Spleen (tissue), 13 donors: ENCODE measurements around the gene C11orf86. TPM values are rescaled to one million over a fixed set of nuclear protein-coding genes. Genes with fewer than 3 reads are reported as not detected.

Experiments
- DNase-seq: peaks from one replicate; pipeline ENCODE4 v3.0.0-alpha.2; 2020
- H3K27ac ChIP-seq, 8 donors: fragments of 200-600 bp; sonication (generic) in 7 of 8; 1 replicate in 4 of 8; 2 replicates in 4 of 8; pipeline versions ENCODE4 v1.5.0 to v1.8.0; 2016 to 2021; ENCODE audit warnings: inconsistent platforms in 4 of 8, mild to moderate bottlenecking in 4 of 8, moderate library complexity in 1 of 8
- H3K27me3 ChIP-seq, 7 donors: fragments of 200-600 bp; sonication (generic) in 6 of 7; replicated peaks in 1 of 7; 1 replicate in 4 of 7; 2 replicates in 3 of 7; pipeline versions ENCODE4 v1.5.0 to v1.8.0; 2016 to 2021; ENCODE audit warnings: inconsistent platforms in 3 of 7, mild to moderate bottlenecking in 1 of 7
- H3K36me3 ChIP-seq, 6 donors: fragments of 200-600 bp; sonication (generic) in 5 of 6; 1 replicate in 4 of 6; 2 replicates in 2 of 6; pipeline versions ENCODE4 v1.5.0 to v1.8.0; 2016 to 2021; ENCODE audit warnings: inconsistent platforms in 2 of 6
- H3K4me1 ChIP-seq, 6 donors: fragments of 200-600 bp; sonication (generic) in 5 of 6; 1 replicate in 3 of 6; 2 replicates in 3 of 6; pipeline versions ENCODE4 v1.5.0 to v1.8.0; 2016 to 2021; ENCODE audit warnings: inconsistent platforms in 3 of 6
- H3K4me3 ChIP-seq, 8 donors: fragments of 200-600 bp; sonication (generic) in 7 of 8; 1 replicate in 4 of 8; 2 replicates in 4 of 8; pipeline versions ENCODE4 v1.5.0 to v1.8.0; 2016 to 2021; ENCODE audit warnings: inconsistent platforms in 4 of 8, mild to moderate bottlenecking in 4 of 8, moderate library complexity in 2 of 8
- H3K9me3 ChIP-seq, 8 donors: fragments of 200-600 bp; sonication (generic) in 7 of 8; 1 replicate in 4 of 8; 2 replicates in 4 of 8; pipeline versions ENCODE4 v1.5.0 to v1.8.0; 2016 to 2021; ENCODE audit warnings: inconsistent platforms in 4 of 8
- POLR2A ChIP-seq, 3 donors: fragments of 450-650 bp; IDR thresholded peaks; one replicate each; pipeline ENCODE4 v1.5.1; 2017; ENCODE audit warnings: antibody characterized with exemption in 3 of 3, mild to moderate bottlenecking in 1 of 3
- POLR2AphosphoS5 ChIP-seq, 3 donors: sonication (generic); formaldehyde crosslinking; IDR thresholded peaks; one replicate each; pipeline ENCODE4 v1.5.1; 2017; ENCODE audit warnings: antibody characterized with exemption in 3 of 3
- WGBS, 5 donors: extraction: QIAGEN DNeasy Blood & Tissue Kit in 3 of 5; methylation state at CpG; one replicate each; pipeline versions ENCODE4 v1.1.5 to v1.1.7; 2013 to 2018; 5-methylcytosine and 5-hydroxymethylcytosine counted together
- intact Hi-C: fragments of 100-400 bp; cut with DNase I; formaldehyde crosslinking; loops from one replicate; pipeline ENCODE4 v1.15.0; 2023; ENCODE audit warnings: low total_unique reads
- long read RNA-seq, 2 donors: transcript quantifications; one replicate each; lab custom pipeline, GENCODE V29; 2026
- polyA plus RNA-seq, 3 donors: library from polyadenylated mRNA; stranded (reverse); fragments of 200-250 nt; gene quantifications; one replicate each; pipeline ENCODE4 v1.2.1, GENCODE V29; 2013
- total RNA-seq, 7 donors: library from RNA; depleted of rRNA in 3 of 7; stranded (reverse); fragments of >200 nt in 3 of 7; fragmentation: NEBNext Ultra II Directional in 4 of 7; extraction: Animal tissue kit (Norgen Biotek cat#: 25700) in 4 of 7; gene quantifications; one replicate each; pipeline versions ENCODE4 v1.1.0 to v1.2.1, GENCODE V29; 2016 to 2021
- TF ChIP-seq, protein P1 (sequence below), 11 experiments: fragments of 200-600 bp in 7 of 11; fragments of 450-650 bp in 4 of 11; sonication (generic) in 4 of 11; IDR thresholded peaks in 8 of 11; conservative IDR thresholded peaks in 3 of 11; 1 replicate in 7 of 11; 2 replicates in 4 of 11; pipeline versions ENCODE4 v1.4.0 to v1.8.0; 2016 to 2021; ENCODE audit warnings: antibody characterized with exemption in 11 of 11, inconsistent platforms in 4 of 11, mild to moderate bottlenecking in 1 of 11
- donor health status: healthy with polysubstance abuse.
- donor health status: DM: no; HTN: no; CAD: no; lungs with moderate emphysema.
- donor health status: DM: no; HTN: no; CAD: no.
- donor health status: Bipolar disorder and iron deficiency.
- donor health status: healthy.
- donor health status: DM: no; HTN: no; CAD: no.
- donor health status: DM: yes; HTN: yes; CAD: no.

C11orf86 gene, protein sequence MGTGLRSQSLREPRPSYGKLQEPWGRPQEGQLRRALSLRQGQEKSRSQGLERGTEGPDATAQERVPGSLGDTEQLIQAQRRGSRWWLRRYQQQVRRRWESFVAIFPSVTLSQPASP
- total RNA-seq, result not detected
- polyA plus RNA-seq, result under 1 TPM in 1 of 3 donors, not detected in 2; 0.13 TPM
- long read RNA-seq, donor 1, result 0 reads
- long read RNA-seq, donor 2, result 0 reads

DNA sequence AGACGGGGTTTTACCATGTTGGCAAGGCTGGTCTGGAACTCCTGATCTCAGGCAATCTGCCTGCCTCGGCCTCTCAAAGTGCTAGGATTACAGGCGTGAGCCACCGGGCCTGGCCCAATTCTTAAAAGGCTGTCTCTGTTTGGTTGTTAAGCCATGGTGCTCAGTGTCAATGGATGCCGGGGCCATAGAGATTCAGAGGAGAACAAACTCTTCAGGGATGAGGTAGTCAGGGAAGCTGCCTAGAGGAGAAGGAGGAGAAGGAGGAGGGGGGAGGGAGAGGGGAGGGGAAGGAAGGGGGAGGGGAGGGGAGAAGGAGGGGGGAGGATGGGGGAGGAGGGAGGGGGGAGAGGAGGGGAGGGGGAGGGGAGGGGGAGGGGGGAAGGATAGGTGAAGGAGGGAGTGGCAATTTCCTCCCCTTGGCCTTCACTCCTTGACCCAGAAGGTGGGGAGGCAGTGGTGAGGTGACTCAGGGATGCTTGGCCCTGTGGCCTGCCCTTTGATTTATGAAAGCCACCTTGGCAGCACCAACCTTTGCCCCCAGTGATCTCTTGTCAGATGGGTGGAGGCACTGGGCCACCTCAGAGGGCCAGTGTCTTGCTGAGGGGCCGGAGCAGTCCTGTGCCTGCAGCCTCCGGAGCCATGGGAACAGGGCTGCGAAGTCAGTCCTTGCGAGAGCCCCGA lies at the start of gene C11orf86:
C11orf86 (plus strand) TSS at position 581 of the 681 bp plus-strand sequence; CDS start at position 640, 59 bp downstream.
- no peak for TF ChIP-seq POLR2A (IDR thresholded peaks at IDR 0.05)
- TF ChIP-seq, protein P1, sequence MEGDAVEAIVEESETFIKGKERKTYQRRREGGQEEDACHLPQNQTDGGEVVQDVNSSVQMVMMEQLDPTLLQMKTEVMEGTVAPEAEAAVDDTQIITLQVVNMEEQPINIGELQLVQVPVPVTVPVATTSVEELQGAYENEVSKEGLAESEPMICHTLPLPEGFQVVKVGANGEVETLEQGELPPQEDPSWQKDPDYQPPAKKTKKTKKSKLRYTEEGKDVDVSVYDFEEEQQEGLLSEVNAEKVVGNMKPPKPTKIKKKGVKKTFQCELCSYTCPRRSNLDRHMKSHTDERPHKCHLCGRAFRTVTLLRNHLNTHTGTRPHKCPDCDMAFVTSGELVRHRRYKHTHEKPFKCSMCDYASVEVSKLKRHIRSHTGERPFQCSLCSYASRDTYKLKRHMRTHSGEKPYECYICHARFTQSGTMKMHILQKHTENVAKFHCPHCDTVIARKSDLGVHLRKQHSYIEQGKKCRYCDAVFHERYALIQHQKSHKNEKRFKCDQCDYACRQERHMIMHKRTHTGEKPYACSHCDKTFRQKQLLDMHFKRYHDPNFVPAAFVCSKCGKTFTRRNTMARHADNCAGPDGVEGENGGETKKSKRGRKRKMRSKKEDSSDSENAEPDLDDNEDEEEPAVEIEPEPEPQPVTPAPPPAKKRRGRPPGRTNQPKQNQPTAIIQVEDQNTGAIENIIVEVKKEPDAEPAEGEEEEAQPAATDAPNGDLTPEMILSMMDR (IDR thresholded peaks at IDR 0.05 in 8 of 11, conservative IDR thresholded peaks at IDR 0.05 in 3 of 11), result no peak
- no peak for TF ChIP-seq POLR2AphosphoS5 (IDR thresholded peaks at IDR 0.05)
- no peak within 1 kb of the TSS for H3K27ac ChIP-seq
- peaks cover 0 to 38% (median 0%) of the 10 kb centered on the region in 7 donors for H3K27me3 ChIP-seq
- no peak for DNase-seq
- intact Hi-C loops, result no loop called here
- H3K9me3 ChIP-seq, result peaks cover 0 to 30% (median 18%) of the 10 kb centered on the region in 8 donors
- 78 to 92% (median 86%) methylated on average over 5 to 10 of the region's 10 CpGs for WGBS, 5 donors
- H3K4me3 ChIP-seq, result no peak within 1 kb of the TSS
- no peaks in the 10 kb centered on the region for H3K36me3 ChIP-seq
- peaks cover 0 to 3% (median 0%) of the 10 kb centered on the region in 6 donors for H3K4me1 ChIP-seq

DNA sequence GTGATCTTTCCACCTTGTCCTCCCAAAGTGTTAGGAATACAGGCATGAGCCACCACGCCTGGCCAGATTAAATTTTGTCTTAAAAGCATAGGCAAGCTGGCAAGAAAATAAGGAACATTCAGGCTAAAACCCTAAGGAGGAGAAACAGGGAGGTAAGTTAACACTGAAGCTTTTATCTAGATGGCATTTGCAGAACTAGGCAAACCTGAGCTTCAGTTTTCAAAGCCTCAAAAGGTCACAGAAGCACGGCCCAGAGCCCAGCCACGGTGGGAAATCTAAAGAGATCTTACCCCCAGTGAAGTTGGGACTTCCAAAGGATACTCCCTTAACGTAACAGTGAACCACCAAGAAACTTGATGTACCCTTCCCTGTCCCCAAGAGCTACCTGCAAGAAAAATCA lies 45.4 kb upstream of the C11orf86 start:
- DNase-seq, result no peak
- 63 to 86% (median 78%) methylated on average over 4 of the region's 4 CpGs for WGBS, 5 donors
- Histone ChIP-seq H3K9me3 (peaks cover 0 to 6% (median 0%) of the 10 kb centered on the region in 8 donors), H3K36me3 (no peaks in the 10 kb centered on the region), H3K4me1 (no peaks in the 10 kb centered on the region), H3K27ac (no peak overlapping the region), H3K27me3 (no peaks in the 10 kb centered on the region), H3K4me3 (no peak overlapping the region)
- intact Hi-C loops, result loop anchor here (10.0 kb wide), 1 partner anchor 765 kb away; no protein-coding TSS in a partner anchor
- TF ChIP-seq POLR2A (IDR thresholded peaks at IDR 0.05) (no peak), POLR2AphosphoS5 (IDR thresholded peaks at IDR 0.05) (no peak)

DNA sequence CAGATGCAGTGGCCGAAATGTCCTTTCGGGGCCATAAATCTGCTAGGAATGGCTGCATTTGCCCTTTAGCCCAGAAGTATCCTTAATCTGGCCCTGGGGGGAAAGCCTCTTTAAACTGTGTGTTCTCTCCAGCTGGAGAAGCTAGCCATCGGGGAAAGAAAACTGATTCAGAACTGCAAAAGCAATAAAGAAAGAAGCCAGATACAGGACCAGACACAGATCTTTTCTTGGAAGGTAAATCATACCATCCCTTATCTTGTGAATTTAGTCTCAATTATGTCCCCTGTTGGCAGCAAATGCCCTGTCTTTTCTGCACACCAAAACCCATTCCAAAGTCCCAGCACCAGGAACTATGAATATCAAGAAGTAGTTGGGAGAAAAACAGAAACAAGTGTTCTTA lies 42.6 kb upstream of the C11orf86 start:
- Histone ChIP-seq H3K4me3 (no peak overlapping the region), H3K36me3 (no peaks in the 10 kb centered on the region), H3K27ac (no peak overlapping the region), H3K4me1 (no peaks in the 10 kb centered on the region), H3K27me3 (no peaks in the 10 kb centered on the region), H3K9me3 (no peaks in the 10 kb centered on the region)
- no peak for DNase-seq
- TF ChIP-seq, protein P1 (IDR thresholded peaks at IDR 0.05 in 8 of 11, conservative IDR thresholded peaks at IDR 0.05 in 3 of 11), result no peak
- TF ChIP-seq POLR2A (IDR thresholded peaks at IDR 0.05) (no peak), POLR2AphosphoS5 (IDR thresholded peaks at IDR 0.05) (no peak)
- WGBS, 5 donors, result 92 to 98% (median 95%) methylated on average over 3 of the region's 3 CpGs
- intact Hi-C loops, result no loop called here

DNA sequence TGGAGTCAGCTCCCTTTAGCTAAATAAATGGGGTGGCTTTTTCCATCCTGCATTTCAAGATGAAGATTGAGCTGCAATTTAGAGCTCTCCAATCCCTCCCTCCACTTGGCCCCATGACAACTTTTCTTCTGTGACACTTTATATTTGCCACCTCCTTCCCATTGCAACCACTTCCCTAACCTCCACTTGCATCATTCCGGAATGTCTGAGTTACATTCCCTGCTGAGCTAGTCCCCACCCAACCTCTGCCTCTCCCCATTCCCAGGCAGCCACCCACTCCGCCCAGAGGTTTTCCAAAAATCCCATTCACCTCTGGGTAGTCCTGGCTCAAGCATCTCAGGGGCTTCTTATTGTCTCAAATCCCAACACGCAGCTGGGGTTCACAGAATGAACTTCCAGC lies 41.6 kb upstream of the C11orf86 start:
- DNase-seq, result no peak
- no peak overlapping the region for H3K4me3 ChIP-seq
- TF ChIP-seq POLR2A (IDR thresholded peaks at IDR 0.05) (no peak), POLR2AphosphoS5 (IDR thresholded peaks at IDR 0.05) (no peak)
- TF ChIP-seq, protein P1 (IDR thresholded peaks at IDR 0.05 in 8 of 11, conservative IDR thresholded peaks at IDR 0.05 in 3 of 11), result no peak
- no peak overlapping the region for H3K27ac ChIP-seq
- H3K36me3 ChIP-seq, result no peaks in the 10 kb centered on the region
- WGBS, 5 donors, result 70 to 92% (median 90%) methylated on average over 3 of the region's 3 CpGs
- intact Hi-C loops, result no loop called here
- no peaks in the 10 kb centered on the region for H3K27me3 ChIP-seq
- no peaks in the 10 kb centered on the region for H3K9me3 ChIP-seq
- no peaks in the 10 kb centered on the region for H3K4me1 ChIP-seq
